GM21723 (cell line): Measurements from ENCODE around the gene PRR29.
"Not testable (repeated sequence)": the region's sequence is repeated elsewhere in the genome, so short reads cannot be mapped to it uniquely, and the experiment has no call there.

ENCODE experiments used
- ATAC-seq: cut with Tn5 transposase; IDR thresholded peaks from one replicate; pipeline ENCODE4 v1.9.1; 2021; ENCODE audit warnings: mild to moderate bottlenecking, moderate library complexity; ENCODE audit not compliant: unreplicated experiment

PRR29 gene

DNA sequence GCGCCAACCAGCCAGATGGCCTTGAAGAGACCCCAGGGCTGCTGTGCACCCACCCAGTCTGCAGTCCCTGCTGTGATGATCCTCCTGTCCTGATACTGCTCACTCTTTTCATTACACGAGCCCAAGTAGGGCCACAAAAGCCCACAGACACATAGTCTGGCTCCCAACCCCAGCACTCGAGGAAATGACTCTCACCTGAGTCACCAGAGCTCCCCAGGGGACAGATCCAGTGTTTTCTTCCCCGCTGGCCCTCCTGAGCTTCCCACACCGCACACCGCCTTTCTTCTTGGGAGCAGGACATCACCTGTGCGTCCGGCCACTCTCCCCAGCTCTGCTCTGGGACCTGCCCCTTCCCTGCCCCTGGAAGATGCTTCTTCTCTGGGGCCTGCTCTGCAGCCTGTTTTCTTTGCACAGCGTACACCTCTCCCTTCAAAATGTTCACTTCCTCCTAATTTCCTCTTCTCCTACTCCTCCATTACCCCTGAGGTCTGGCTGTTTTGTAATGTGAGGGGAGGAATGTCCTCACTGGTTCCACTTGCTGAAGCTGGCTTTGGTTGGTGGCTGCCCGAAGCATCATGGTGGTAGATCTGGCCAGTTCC lies 23.5 kb upstream of the PRR29 start:
- no peak for ATAC-seq

DNA sequence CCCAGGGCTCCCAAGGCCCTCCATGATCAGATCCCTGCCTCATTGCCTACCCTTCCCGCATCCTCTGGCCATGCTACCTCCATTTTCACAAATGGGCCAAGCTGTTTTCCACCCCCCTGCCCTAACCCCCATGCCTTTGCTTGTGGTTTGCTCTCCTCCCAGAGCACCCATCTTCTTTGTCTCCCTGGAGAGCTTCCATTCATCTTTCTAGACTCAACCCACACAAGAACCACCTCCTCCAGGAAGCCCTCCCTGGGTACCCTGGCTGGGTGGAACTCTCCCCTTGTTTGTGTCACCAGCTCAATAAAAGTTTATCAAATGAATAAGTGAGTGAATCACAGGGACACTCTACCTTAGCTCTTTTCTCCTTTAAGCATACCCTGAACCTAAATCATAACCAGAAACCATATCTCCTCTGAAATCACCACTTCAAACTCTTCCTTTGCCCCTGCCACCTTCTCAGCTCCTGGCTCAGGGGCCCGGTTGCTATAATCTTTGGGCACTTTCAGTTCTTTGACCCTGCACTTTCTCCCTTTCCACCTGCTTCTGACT lies 22.5 kb upstream of the PRR29 start:
- no peak for ATAC-seq

DNA sequence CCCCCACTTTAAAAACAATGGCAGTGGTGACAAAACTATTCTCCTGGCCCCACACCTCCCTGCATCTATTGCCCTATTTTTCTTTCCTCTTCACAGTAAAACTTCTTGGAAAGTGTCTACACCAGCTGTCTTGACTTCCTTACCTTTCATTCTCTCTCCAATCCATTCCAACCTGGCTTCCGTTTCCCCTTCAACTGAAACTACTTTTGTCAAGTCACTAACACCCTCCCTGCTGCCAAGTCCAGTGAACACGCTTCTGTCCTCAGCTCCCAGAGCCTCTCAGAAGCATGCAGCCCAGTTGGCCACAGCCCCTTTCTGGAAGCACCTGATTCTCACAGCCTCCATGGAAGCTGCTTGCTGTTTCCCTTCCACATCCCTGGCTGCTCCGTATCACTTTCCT lies 21.4 kb upstream of the PRR29 start:
- no peak for ATAC-seq

DNA sequence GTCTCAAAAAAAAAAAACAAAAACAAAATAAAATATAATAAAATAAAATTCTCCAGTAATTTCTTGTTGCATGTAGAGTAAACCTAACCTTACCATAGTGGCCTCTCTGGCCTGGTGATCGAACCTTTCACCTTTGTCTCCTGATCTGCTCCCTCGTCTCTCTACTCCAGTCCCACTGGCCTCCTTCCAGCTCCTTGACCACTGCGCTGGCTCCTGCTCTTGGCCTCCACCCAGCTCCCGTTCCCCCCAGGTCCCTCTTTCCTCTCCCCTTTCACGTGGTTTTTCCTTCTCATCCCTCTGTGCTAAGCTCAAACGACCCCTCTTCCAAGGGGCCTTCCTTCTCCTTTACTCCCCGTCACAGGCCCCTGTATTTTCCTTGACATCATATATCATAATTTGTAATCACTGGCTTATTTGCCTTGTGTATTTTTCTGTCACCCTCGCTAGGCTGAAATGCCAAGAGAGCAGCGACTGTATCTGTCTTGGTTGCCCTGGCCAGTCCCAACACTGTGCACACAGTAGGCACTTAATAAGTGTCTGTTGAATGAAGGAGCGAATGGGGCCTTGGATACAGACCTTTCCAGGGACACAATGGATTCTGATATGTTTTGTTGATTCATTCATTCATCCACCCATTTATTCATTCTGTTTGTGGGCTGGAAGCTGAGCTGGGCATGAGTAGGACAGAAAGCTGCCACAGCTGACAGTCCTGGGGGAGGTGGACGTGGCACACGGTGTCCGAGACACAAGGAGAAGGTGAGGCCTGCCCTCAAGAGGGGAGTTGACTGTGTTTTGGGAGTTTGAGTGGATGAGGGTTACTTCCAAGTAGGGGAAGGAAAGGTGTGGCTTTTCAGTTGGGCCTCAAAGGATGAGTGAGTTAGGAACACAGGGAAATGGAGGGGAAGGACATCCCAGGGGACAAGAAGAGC lies 19.6 kb upstream of the PRR29 start:
- ATAC-seq, result no peak

DNA sequence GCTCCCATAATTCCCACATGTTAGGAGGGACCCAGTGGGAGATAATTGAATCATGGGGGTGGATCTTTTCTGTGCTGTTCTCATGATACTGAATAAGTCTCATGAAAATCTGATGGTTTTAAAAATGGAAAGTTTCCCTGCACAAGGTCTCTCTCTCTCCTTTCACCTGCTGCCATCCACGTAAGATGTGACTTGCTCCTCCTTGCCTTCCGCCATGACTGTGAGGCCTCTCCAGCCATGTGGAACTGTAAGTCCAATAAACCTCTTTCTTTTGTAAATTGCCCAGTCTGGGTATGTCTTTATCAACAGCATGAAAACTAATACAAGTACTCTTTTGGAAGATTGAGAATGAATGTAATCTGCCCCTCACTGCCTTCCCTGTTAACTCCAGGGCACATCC lies 15.5 kb upstream of the PRR29 start:
- ATAC-seq, result not testable (repeated sequence)

DNA sequence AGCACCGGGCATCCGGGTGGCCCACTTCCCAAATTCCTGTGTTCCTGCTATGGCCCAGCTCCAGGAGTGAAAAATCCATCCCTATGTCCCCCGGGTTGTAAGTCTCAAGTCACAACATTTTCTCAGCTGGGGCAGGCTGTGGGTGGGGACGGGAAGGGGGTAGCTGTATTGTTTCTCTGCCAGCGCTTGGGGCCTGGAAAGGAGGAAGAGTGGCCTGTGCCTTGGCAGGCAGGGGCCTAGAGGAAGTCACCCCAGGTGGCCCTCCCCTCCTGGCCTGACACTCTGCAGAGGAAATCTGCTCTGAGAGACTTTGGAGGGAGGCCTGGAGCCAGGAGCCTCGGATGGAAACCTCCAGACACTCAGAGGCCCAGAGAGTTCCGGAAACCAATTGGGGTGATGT lies 14.8 kb upstream of the PRR29 start:
- ATAC-seq, result no peak

DNA sequence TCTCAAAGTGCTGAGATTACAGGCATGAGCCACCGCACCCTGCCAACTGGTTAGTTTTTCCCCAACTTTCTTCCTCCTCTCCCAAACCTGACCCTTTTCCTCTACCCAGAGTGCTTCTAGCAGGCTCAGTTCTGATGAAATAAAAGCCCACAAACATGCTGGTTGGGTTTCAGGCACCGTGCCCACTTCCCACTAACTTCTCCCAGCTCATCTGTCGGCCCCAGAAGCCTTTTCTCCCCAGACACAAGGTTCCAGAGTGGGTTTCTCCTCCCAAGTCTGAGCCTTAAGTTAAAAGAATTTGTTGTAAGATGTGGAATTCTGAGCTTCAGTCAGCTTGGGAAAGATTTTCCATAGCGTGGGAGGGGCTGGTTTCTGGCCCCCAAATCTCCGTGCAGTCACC lies 13.9 kb upstream of the PRR29 start:
- ATAC-seq, result no peak

DNA sequence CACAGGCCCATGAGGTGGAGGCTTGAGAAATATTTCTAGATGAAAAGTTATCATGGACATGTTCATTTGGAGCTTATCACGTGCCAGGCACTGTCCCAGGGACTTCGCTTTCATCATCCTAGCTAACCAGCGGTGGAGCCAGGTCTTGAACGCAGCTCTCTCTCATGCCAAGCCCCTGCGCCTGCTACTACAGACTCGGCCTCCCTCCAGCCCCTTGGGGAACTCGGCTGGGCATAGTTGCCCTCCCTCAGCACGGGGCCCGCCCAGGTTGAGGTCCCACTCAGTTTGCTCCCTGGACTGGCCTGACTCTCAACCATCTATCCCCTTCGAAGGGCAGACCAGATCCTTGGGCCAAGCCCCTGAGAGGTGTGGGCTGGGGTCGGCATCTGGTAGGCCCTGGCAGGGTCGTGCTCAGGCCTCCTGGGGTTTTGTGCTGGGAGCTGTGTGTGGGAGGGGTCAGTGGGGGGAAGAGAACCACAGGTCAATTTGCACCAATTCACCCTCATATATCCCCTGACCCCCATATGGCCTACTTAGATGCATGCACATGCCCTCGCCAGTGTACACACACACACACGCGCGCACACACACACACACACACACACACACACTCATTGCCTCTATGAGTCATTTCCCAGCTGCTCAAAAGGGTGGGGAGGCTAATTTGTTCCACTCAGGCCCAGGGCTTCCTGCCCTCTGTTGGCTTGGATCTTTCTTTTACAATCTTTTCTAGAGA lies 13.3 kb upstream of the PRR29 start:
- no peak for ATAC-seq

DNA sequence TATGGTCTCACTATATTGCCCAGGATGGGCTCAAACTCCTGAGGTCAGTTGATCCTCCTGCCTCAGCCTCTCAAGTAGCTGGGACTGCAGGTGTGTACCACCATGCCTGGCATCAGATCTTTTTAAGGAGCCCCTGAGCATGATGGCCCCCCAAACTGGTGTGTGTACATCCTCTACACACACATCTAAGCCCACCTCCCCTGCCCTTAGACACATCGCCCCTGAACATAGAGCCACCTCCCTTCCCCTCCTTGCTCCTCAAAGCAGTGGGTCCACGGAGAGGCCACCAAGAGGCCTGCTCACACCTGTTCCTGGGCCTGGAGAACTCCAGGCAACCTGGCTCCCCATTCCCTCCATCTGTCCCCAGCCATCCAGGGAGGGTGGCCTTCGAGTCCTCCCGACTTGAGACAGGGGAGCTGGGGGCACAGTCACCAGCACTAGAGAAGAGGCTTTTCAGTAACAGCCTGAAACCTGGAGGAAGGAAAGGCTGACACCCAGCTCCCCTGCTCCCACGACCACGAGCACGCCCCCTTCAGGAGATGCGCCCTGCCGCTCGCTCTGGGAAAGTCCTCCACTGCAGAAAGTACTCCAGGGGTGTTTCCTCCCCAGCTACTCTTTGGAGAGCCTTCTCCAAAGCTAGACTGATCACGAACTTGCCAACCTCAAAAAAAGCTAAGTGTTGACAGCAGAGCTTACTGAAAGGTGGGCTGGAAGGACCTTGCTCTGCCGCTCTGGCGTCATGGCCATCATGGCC lies 12.6 kb upstream of the PRR29 start:
- ATAC-seq, result no peak

DNA sequence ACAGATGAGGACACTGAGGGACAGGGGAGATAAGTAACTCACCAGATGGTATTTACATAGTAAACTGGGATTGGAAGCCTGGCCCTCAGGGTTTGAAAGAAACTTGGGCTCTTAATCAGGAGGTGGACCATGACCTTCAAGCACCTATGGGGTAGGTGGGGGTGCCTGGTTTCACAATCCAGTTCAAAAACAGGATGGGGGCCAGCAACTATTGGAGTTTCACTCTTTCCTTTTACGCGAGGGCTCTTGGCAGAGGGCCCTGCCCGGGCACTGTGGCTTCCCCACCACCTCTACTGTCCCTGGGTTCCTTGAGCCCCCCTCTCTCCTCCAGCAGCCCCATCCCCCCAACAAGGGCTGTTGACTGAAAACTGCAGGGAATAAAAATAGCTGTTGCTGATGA lies 11.3 kb upstream of the PRR29 start:
- ATAC-seq, result no peak

DNA sequence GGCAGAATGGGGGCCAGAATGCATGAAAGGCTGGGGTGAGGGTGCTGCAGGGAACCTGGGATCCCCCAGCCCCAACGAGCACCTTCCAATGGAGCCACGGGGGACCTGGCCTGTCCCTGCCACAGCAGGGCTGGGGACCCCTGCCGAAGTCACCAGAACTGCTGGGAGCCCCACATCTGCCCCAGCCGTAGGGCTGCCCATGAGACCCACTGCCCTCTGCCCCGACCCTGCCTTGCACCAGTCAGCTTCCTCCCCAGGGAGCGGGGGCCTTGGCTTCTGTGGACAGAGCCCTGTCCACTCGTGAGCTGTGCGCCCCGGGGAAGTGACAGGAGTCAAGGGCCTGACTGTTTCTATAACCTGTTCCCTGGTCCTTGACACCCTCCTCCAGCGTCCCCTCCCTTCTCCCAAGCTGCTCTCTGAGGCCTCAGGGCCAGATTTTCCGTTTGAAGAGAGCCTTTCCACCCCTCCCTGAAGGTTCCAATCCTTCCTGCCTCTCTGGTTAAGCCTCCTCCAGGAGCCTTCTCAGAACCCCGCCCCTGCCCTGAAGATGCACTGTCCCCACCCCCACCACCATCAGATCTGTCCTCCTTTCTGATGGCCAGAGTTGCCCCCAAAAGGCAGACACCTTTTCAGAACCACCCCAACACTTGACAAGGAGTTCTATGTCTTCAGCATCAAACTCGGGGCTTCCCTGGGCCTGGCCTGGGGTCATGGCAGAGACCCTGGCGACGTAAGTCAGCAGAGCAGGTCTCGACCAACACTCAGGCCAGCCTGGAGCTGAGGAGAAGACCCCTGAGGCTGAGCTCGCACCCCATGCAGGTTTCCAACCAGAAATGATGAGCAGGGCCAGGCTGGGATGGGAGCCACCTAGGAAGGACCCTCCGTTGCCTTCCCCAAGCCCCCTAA lies 10.7 kb upstream of the PRR29 start:
- ATAC-seq, result no peak

DNA sequence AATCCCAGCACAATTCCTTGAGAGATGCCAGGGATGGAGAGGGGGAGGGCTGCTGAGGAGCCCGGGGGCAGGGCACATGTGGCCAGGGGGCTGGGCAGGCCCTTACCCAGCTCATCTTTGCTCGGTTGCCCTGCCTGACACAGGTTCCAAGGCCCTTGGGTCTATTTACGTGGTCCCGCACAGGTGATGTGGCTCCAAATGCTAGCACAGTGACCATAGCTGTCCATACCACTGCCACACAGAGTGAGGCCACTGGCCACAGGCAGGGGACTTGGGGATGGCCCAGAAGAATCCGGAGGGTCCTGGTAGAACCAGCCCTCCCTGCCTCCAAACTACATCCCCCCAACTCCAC lies 10.0 kb upstream of the PRR29 start:
- no peak for ATAC-seq

DNA sequence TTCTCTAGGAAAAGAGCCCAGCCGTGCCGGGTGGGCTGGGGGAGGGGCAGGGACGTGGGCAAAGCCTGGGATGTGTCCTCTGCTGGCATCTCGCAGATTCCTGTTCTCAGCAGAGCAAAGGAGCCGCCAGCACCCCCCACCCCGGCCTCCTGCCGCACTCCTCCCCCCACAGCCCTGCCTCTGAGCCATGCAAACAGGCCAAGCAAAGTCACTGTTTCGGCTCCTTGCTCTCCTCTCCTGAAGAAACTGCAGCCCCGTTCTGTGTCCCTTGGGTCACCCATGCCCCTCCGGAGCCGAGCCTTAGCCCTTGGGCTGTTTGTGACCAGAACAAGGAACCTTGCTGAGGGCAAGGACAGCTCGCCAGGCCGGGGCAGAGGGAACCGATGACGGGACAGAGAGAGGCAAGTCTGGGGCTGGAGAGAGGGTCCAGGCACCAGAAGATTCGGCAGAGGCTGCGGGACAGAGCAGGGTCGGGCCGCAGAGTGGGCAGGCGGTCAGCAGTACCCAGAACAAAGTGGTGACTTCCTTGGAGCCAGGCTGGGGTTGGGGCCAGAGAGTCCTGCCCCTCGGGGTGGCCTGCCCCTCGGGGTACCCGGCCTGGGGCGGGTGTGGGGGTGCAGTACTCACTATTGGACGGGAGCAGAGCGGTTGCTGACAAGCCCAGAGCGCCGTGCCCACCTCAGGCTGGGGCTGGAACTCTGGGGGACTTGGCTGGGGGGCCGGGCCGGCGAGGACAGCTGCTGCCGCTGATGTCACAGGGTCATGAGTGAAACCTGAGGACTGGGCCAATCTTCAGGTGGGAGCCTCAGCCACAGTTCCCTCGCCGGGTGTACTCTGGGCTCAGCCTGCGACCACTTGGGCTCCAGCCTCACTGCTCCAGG lies 9.2 kb upstream of the PRR29 start:
- ATAC-seq, result no peak

DNA sequence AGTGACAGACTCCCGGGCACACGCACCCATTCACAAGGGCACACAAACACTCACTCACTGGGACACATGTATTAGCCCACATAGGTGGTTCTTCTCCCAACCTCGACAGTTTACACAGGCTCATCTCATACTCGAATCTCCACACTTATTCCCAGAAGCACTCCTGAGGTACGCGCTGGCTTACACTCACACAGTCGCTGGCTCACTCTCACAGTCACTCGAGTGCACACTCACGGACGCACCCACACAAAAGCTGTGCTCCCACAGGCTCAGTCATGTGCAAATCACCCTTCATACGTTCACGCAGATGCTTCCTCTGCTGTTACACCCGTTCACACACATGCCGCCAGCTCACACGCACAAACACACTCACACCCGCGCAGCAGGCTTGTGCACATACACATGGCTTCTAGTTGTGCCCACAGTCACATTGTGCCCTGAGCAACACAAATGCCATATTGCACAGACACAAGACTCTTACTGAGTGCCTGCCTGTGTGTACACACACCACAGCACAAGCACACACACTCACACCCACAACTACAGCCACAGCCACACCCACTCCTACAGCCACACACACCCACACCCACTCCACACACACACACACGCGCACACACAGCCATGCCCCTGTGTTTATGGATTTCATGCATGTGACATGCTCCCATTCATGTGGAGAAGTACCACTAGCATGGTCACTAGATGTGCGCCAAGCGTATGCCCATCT lies 8.4 kb upstream of the PRR29 start:
- ATAC-seq, result no peak

DNA sequence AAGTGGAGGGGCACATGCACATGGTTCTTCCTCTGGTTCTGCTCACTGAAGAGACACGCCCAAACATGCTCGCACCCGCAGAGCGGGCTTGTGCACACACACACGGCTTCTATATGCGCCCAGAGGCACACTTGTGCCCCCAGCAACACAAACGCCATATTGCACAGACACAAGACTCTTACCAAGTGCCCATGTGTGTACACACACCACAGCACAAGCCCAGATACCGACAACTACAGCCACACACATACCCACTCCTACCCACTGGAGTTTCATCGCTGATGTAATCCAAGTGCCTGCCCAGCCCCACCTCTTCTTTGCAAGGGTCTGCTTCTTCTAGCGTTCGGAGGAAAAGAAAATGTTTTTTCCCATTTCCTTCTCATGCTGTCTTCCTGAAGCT lies 6.5 kb upstream of the PRR29 start:
- ATAC-seq, result no peak

DNA sequence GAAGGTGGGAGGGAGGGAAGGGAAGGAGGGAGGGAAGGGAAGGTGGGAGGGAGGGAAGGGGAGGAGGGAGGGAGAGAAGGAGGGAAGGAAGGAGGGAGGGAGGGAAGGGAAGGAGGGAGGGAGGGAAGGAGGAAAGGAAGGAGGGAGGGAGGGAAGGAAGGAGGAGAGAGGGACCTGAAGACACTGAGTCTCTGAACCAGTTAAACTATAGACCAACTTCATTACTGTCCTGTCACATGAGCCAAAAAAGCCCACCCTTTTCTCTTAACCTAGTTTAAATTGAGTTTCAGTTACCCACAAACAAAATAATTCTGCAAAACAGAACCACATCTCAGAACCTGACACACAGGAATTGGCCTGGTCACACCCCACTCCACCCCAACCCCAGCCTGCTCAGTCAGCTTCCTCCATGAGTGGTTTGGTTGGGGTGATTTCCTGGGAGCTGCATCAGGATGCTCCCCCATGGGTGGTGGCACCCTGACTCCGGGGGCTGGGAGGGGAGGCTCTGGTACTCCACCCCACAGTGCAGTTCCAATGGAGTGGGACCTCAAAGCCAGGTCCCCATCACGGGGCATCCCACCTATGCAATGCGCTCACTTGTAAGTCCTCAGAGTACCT lies 4.7 kb upstream of the PRR29 start:
- no peak for ATAC-seq

DNA sequence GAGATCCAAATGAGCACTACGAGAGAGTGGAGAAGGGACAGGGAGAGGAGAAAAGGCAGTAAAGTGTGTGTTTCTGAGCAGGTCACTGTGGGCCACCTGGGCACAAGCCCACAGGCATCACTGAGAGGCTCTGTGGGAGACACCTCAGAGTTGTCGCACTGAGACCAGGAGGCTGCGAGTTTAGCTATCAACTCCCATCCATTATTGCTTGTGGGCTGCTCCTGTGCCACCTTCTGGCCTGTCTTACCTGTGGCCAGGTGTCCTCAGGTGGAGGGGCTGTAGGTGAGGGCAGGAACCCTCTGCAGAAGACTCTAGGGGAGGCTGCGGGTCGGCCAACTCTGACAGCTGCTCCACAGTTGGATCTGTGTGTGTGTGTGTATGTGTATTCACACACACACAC lies 2.5 kb upstream of the PRR29 start:
- no peak for ATAC-seq
